ENCODE results near the gene NUDT16L1.

DNA sequence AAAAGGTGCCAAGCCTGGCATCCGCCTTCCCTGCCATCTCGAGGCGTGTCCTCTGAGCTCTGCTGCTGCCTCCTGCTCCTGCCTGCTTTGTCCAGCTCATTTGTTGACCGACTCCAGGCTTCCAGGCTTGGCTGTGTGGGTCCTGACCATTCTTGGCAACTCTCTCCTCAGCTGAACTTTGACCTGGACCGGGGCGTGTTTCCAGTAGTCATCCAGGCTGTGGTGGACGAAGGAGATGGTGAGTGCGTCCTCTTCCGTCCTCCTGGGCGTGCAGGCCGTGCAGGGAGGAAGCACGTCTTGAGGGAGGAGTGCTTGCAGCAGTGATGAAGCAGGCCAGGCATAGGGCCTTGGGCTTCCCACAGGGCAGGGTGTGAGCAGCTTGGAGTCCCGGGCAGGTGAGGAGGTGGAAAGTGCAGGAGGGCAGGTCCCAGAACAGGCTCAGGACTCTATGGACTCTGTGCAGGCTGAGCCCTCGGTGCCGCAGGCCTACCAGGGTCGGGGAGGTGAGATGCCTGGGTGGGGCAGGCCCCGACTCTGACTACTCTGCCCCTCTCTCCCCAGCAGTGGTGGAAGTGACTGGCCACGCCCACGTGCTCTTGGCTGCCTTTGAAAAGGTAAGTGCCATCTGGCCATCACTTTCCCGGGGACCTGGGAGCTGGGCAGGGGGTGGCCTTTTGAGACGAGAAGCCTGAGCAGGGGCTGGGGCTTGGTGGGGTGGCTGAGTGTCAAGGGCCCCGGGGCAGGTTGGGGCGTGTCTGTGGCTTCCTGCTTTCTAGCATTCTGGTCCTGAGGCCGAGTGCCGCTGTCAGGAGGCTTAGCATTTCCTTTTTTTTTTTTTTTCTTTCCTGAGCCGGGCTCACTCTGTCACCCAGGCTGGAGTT is 28.6 kb upstream of the NUDT16L1 start:
- TF ChIP-seq CTCF (IDR thresholded peaks at IDR 0.05) (no peak), POLR2A (IDR thresholded peaks at IDR 0.05) (peak; percentile 44)
